GM12878 (cell line): ENCODE results near the gene RTP5. TPM values are rescaled to one million over a fixed set of nuclear protein-coding genes. Genes with fewer than 3 reads are reported as not detected.

Experiments used
- ATAC-seq: fragments of 200-7000 bp; cut with Tn5 transposase; 3 replicates; pipeline ENCODE4 v1.9.1; 2020; ENCODE audit warnings: mild to moderate bottlenecking, moderate library complexity
- BruUV-seq: library from RNA; stranded (reverse); fragments of 400-500 nt; replicated peaks from 2 replicates; lab custom pipeline; 2021; lab: Mats Ljungman, UMichigan
- CTCF ChIA-PET: fragments of 300-600 bp; sonication (Branson Sonifier 250); formaldehyde crosslinking; extraction: SDS; loops from one replicate; lab custom pipeline; 2021; ENCODE audit warnings: inconsistent platforms; lab: Yijun Ruan, JAX
- POLR2A ChIA-PET: fragments of 350-600 bp; formaldehyde crosslinking; extraction: SDS; loops from one replicate; lab custom pipeline; 2021; ENCODE audit warnings: inconsistent platforms; lab: Charles Lee
- RAD21 ChIA-PET: fragments of 300-600 bp; sonication (Branson Sonifier 250); formaldehyde crosslinking; loops from one replicate; lab custom pipeline; 2023; ENCODE audit warnings: antibody characterized with exemption; ENCODE audit not compliant: unreplicated experiment; lab: Charles Lee
- SMC1A ChIA-PET: fragments of 300-600 bp; sonication (Branson Sonifier 250); formaldehyde crosslinking; loops from one replicate; lab custom pipeline; 2023; ENCODE audit not compliant: unreplicated experiment, uncharacterized antibody; lab: Charles Lee
- DNase-seq: peaks from one replicate; pipeline ENCODE4 v3.0.0-alpha.2; 2011; ENCODE audit warnings: low read depth, low spot score
- FAIRE-seq: peaks from 3 replicates; lab custom pipeline; 2011; peaks lifted over from hg19 to GRCh38; lab: Jason Lieb, UNC
- H2AFZ ChIP-seq: 2 replicates; pipeline ENCODE4 v1.6.0; 2011; ENCODE audit warnings: low read depth, low read length, control low read depth; ENCODE audit not compliant: control insufficient read depth
- H3K27ac ChIP-seq: 2 replicates; pipeline ENCODE4 v1.5.1; 2011; ENCODE audit warnings: control low read depth; ENCODE audit not compliant: control insufficient read depth, insufficient read depth
- H3K27me3 ChIP-seq, 2 experiments: replicated peaks in 1 of 2; 2 replicates each; pipeline versions ENCODE4 v1.6.0 to v1.6.1; 2011; ENCODE audit warnings: low read length in 1 of 2; ENCODE audit not compliant: control insufficient read depth in 2 of 2, insufficient read depth in 2 of 2
- H3K36me3 ChIP-seq, 2 experiments: 2 replicates each; pipeline ENCODE4 v1.5.1; 2011; ENCODE audit warnings: low read length in 1 of 2; ENCODE audit not compliant: control insufficient read depth in 2 of 2, insufficient read depth in 2 of 2
- H3K4me1 ChIP-seq: 2 replicates; pipeline ENCODE4 v1.6.1; 2011; ENCODE audit warnings: mild to moderate bottlenecking, low read length, moderate library complexity, mixed read lengths; ENCODE audit not compliant: control insufficient read depth, insufficient read depth
- H3K4me2 ChIP-seq: 2 replicates; pipeline ENCODE4 v1.6.0; 2011; ENCODE audit warnings: control low read depth; ENCODE audit not compliant: control insufficient read depth, insufficient read depth
- H3K4me3 ChIP-seq: fragments of 200-600 bp; sonication (generic); 2 replicates; pipeline ENCODE4 v1.5.1; 2016
- H3K79me2 ChIP-seq: 2 replicates; pipeline ENCODE4 v1.6.0; 2011; ENCODE audit warnings: low read length; ENCODE audit not compliant: control insufficient read depth, insufficient read depth
- H3K9ac ChIP-seq: 2 replicates; pipeline ENCODE4 v1.8.0; 2011; ENCODE audit warnings: low read length, control low read depth, mixed read lengths; ENCODE audit not compliant: control insufficient read depth, insufficient read depth
- H3K9me3 ChIP-seq: replicated peaks from 3 replicates; pipeline ENCODE4 v1.5.1; 2011; ENCODE audit warnings: mild to moderate bottlenecking, low read length; ENCODE audit not compliant: control insufficient read depth, insufficient read depth
- H4K20me1 ChIP-seq: 2 replicates; pipeline ENCODE4 v1.6.0; 2011; ENCODE audit not compliant: control insufficient read depth, insufficient read depth
- BCLAF1 ChIP-seq: fragments of 450-650 bp; IDR thresholded peaks from 2 replicates; pipeline ENCODE4 v1.6.1; 2017; ENCODE audit warnings: antibody characterized with exemption, mild to moderate bottlenecking, moderate library complexity
- CHD4 ChIP-seq: fragments of 200-600 bp; sonication (generic); IDR thresholded peaks from 2 replicates; pipeline ENCODE4 v1.6.1; 2016; ENCODE audit warnings: mild to moderate bottlenecking
- MTA2 ChIP-seq: fragments of 450-650 bp; IDR thresholded peaks from 2 replicates; pipeline ENCODE4 v1.6.1; 2016; ENCODE audit warnings: low read depth, mild to moderate bottlenecking, moderate library complexity
- NFXL1 ChIP-seq: fragments of 450-650 bp; IDR thresholded peaks from 2 replicates; pipeline ENCODE4 v1.6.1; 2017; ENCODE audit warnings: antibody characterized with exemption, mild to moderate bottlenecking, borderline replicate concordance
- RAD21 ChIP-seq: IDR thresholded peaks from 2 replicates; pipeline ENCODE4 v1.6.1; 2011; ENCODE audit warnings: mild to moderate bottlenecking, low read depth, low read length, moderate library complexity; ENCODE audit not compliant: insufficient read depth
- RFX5 ChIP-seq: IDR thresholded peaks from 2 replicates; pipeline ENCODE4 v1.6.1; 2011; ENCODE audit warnings: low read depth, low read length, improper control_type of control experiment
- SIX5 ChIP-seq: IDR thresholded peaks from 2 replicates; pipeline ENCODE4 v1.6.1; 2011; ENCODE audit warnings: mild to moderate bottlenecking, low read depth, low read length, moderate library complexity; ENCODE audit not compliant: severe bottlenecking
- TAF1 ChIP-seq: IDR thresholded peaks from 2 replicates; pipeline ENCODE4 v1.6.1; 2011; ENCODE audit warnings: mild to moderate bottlenecking, low read depth, low read length, borderline replicate concordance
- WGBS: methylation state at CpG from one replicate; pipeline ENCODE4 v1.1.6; 2016; ENCODE audit warnings: low lambda C conversion rate; ENCODE audit not compliant: insufficient replicate concordance, insufficient coverage; ENCODE audit errors: missing lambda C conversion rate; 5-methylcytosine and 5-hydroxymethylcytosine counted together
- in situ Hi-C: fragments of 300-500 bp; cut with MboI; formaldehyde crosslinking; loops from 9 replicates; pipeline ENCODE4 v1.14.3; 2018; ENCODE audit warnings: mixed read lengths
- intact Hi-C: fragments of 100-400 bp; cut with micrococcal nuclease; formaldehyde crosslinking; loops from one replicate; pipeline ENCODE4 v1.14.2; 2022; ENCODE audit not compliant: unreplicated experiment
- polyA plus RNA-seq, 11 experiments: library from polyadenylated mRNA; depleted of rRNA in 4 of 11; unstranded in 6 of 11; stranded (reverse) in 5 of 11; fragments of >200 nt; fragmentation: Nextera tagmentation in 4 of 11; fragmentation: Illumina TruSeq in 1 of 11; extraction: Ambion mirVana in 4 of 11; extraction: Trizol in 1 of 11; gene quantifications; 1 replicate in 1 of 11; 2 replicates in 10 of 11; pipeline versions ENCODE4 v1.2.1 to v1.2.3, GENCODE V29; 2011 to 2016; ENCODE audit warnings: inconsistent platforms in 2 of 11, missing spikeins in 2 of 11, low read depth in 1 of 11
- total RNA-seq, 4 experiments: library from RNA; depleted of rRNA in 3 of 4; stranded (reverse); fragments of >200 nt in 3 of 4; fragmentation: Illumina TruSeq in 1 of 4; extraction: Trizol in 1 of 4; gene quantifications; 2 replicates each; pipeline versions ENCODE4 v1.2.1 to v1.2.3, GENCODE V29; 2013 to 2021
- TF ChIP-seq, protein P1 (sequence below): fragments of 450-650 bp; IDR thresholded peaks from 2 replicates; pipeline ENCODE4 v1.6.1; 2017; ENCODE audit warnings: mild to moderate bottlenecking, moderate library complexity

The RTP5 gene
- total and polyA plus RNA-seq, 10 of the 15 experiments (the other 5 are each of a cell fraction or from before 2014, with no cell fraction given) = 0.05 TPM; not detected in 9

DNA sequence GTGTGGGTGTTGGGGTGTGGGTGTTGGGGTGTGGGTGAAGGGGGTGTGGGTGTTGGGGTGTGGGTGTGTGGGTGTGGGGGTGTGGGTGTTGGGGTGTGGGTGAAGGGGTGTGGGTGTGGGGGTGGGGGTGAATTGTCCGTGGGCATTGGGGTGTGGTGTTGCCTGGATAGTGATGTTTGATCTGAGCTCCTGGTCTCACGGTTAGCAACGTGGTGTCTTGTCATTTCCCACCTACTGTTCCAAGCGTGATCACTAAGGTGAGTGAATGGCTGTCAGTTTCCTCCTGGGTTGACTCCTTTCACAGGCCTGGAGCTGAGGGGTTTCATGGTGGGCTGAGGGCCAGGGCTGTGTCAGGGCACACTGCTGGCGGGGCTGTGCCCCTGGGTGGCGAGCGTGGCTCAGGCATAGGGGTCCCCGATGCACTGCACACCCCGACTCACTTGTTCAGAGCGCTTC, 27.2 kb downstream of the RTP5 start (continued):
- TF ChIP-seq BCLAF1 (no peak), RAD21 (no peak)

GRCh38 chr2:241897231-241897916, 27.8 kb downstream of the RTP5 start:
- BruUV-seq = no TSS peak
- H3K79me2 ChIP-seq = no peaks in the 10 kb centered on the region
- H3K27me3 ChIP-seq = no peaks in the 10 kb centered on the region
- H3K4me2 ChIP-seq = no peak overlapping the region
- ChIA-PET RAD21 (no interaction called here), SMC1A (no interaction called here), CTCF (no interaction called here), POLR2A (no interaction called here)
- DNase-seq = no peak
- 95% methylated on average over 17 of the region's 17 CpGs for WGBS
- H3K4me1 ChIP-seq = no peaks in the 10 kb centered on the region
- intact Hi-C loops = no loop called here
- H3K4me3 ChIP-seq = no peak overlapping the region
- no peaks in the 10 kb centered on the region; a peak in 1 of 4 replicates for H3K36me3 ChIP-seq
- TF ChIP-seq NFXL1 = no peak
- TF ChIP-seq, protein P1, sequence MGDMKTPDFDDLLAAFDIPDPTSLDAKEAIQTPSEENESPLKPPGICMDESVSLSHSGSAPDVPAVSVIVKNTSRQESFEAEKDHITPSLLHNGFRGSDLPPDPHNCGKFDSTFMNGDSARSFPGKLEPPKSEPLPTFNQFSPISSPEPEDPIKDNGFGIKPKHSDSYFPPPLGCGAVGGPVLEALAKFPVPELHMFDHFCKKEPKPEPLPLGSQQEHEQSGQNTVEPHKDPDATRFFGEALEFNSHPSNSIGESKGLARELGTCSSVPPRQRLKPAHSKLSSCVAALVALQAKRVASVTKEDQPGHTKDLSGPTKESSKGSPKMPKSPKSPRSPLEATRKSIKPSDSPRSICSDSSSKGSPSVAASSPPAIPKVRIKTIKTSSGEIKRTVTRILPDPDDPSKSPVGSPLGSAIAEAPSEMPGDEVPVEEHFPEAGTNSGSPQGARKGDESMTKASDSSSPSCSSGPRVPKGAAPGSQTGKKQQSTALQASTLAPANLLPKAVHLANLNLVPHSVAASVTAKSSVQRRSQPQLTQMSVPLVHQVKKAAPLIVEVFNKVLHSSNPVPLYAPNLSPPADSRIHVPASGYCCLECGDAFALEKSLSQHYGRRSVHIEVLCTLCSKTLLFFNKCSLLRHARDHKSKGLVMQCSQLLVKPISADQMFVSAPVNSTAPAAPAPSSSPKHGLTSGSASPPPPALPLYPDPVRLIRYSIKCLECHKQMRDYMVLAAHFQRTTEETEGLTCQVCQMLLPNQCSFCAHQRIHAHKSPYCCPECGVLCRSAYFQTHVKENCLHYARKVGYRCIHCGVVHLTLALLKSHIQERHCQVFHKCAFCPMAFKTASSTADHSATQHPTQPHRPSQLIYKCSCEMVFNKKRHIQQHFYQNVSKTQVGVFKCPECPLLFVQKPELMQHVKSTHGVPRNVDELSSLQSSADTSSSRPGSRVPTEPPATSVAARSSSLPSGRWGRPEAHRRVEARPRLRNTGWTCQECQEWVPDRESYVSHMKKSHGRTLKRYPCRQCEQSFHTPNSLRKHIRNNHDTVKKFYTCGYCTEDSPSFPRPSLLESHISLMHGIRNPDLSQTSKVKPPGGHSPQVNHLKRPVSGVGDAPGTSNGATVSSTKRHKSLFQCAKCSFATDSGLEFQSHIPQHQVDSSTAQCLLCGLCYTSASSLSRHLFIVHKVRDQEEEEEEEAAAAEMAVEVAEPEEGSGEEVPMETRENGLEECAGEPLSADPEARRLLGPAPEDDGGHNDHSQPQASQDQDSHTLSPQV = no peak
- TF ChIP-seq RFX5 = no peak
- TF ChIP-seq SIX5 = no peak
- TF ChIP-seq CHD4 = no peak
- TF ChIP-seq BCLAF1 = no peak
- no peak for TF ChIP-seq MTA2
- TF ChIP-seq TAF1 = no peak
- in situ Hi-C loops = no loop called here
- H3K9ac ChIP-seq = no peak overlapping the region
- ATAC-seq = no peak
- H2AFZ ChIP-seq = no peak overlapping the region
- H3K27ac ChIP-seq = no peak overlapping the region
- no peak for FAIRE-seq
- no peaks in the 10 kb centered on the region; the same call in 2 of the 3 replicates for H3K9me3 ChIP-seq
- no peaks in the 10 kb centered on the region for H4K20me1 ChIP-seq
